HG03354 (cell line): ENCODE results near the gene RALGPS1.

ENCODE experiments used
- ATAC-seq: cut with Tn5 transposase; IDR thresholded peaks from one replicate; pipeline ENCODE4 v1.9.1; 2021; ENCODE audit warnings: mild to moderate bottlenecking; ENCODE audit not compliant: unreplicated experiment, poor library complexity, severe bottlenecking

The RALGPS1 gene

GRCh38 chr9:127252410-127253318 is 338.1 kb downstream of the RALGPS1 start:
- ATAC-seq, result no peak

- ATAC-seq, result no peak
Measured at GRCh38 chr9:127253446-127253845, 338.9 kb downstream of the RALGPS1 start.

GRCh38 chr9:127255692-127256091 is 341.1 kb downstream of the RALGPS1 start:
- ATAC-seq, result no peak

GRCh38 chr9:127256324-127256723 is 341.7 kb downstream of the RALGPS1 start:
- no peak for ATAC-seq

GRCh38 chr9:127258606-127259471 is 344.3 kb downstream of the RALGPS1 start:
- no peak for ATAC-seq

GRCh38 chr9:127262602-127263001 is 348.0 kb downstream of the RALGPS1 start:
- ATAC-seq, result no peak

GRCh38 chr9:127263237-127263636 is 348.7 kb downstream of the RALGPS1 start:
- ATAC-seq, result no peak

- ATAC-seq, result no peak
Measured at GRCh38 chr9:127263664-127264063, 349.1 kb downstream of the RALGPS1 start.

GRCh38 chr9:127264462-127265219 is 350.1 kb downstream of the RALGPS1 start, which contains the start of gene GARNL3:
TSS of gene GARNL3 (plus strand) at chr9:127264774. CDS start at chr9:127264878, 104 bp downstream.
- ATAC-seq, result no peak

GRCh38 chr9:127267793-127268525 is 353.4 kb downstream of the RALGPS1 start:
- ATAC-seq, result no peak

- ATAC-seq, result no peak
Measured at GRCh38 chr9:127269449-127269848, 354.9 kb downstream of the RALGPS1 start.
